ENCODE measurements around the gene SLC25A40.
"Not testable (repeated sequence)": the region's sequence is repeated elsewhere in the genome, so short reads cannot be mapped to it uniquely, and the experiment has no call there.

Gene SLC25A40

GRCh38 chr7:87912121-87912520 lies 36.0 kb upstream of the SLC25A40 start:
- CTCF ChIA-PET: no interaction called here

GRCh38 chr7:87908814-87909213 lies 32.7 kb upstream of the SLC25A40 start:
- POLR2A ChIA-PET; CTCF ChIA-PET; DNase-seq (ENCODE audit: extremely low spot score): not testable (repeated sequence)

More at GRCh38 chr7:87912121-87912520, 36.0 kb upstream of the SLC25A40 start:
- DNase-seq (ENCODE audit: extremely low spot score): no peak
- TF ChIP-seq TARDBP (IDR thresholded peaks at IDR 0.05) (no peak), LEF1 (IDR thresholded peaks at IDR 0.05; ENCODE audit: borderline replicate concordance) (no peak), SUZ12 (IDR thresholded peaks at IDR 0.05) (no peak), SP1 (IDR thresholded peaks at IDR 0.05) (no peak), FOXM1 (IDR thresholded peaks at IDR 0.05; ENCODE audit: borderline replicate concordance) (no peak), FOXA1 (IDR thresholded peaks at IDR 0.05) (no peak), CTBP1 (IDR thresholded peaks at IDR 0.05; ENCODE audit: borderline replicate concordance) (no peak), ARNT (IDR thresholded peaks at IDR 0.05) (no peak), FOXK2 (IDR thresholded peaks at IDR 0.05) (no peak), NFRKB (IDR thresholded peaks at IDR 0.05) (no peak), L3MBTL2 (conservative IDR thresholded peaks at IDR 0.05) (no peak), HDGF (IDR thresholded peaks at IDR 0.05; ENCODE audit: borderline replicate concordance) (no peak), ELF4 (IDR thresholded peaks at IDR 0.05) (no peak), BHLHE40 (IDR thresholded peaks at IDR 0.05; ENCODE audit: borderline replicate concordance) (no peak), ZNF384 (IDR thresholded peaks at IDR 0.05) (no peak)
- TF ChIP-seq, protein P1, sequence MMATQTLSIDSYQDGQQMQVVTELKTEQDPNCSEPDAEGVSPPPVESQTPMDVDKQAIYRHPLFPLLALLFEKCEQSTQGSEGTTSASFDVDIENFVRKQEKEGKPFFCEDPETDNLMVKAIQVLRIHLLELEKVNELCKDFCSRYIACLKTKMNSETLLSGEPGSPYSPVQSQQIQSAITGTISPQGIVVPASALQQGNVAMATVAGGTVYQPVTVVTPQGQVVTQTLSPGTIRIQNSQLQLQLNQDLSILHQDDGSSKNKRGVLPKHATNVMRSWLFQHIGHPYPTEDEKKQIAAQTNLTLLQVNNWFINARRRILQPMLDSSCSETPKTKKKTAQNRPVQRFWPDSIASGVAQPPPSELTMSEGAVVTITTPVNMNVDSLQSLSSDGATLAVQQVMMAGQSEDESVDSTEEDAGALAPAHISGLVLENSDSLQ (IDR thresholded peaks at IDR 0.05): no peak
- POLR2A ChIA-PET: no interaction called here

DNA sequence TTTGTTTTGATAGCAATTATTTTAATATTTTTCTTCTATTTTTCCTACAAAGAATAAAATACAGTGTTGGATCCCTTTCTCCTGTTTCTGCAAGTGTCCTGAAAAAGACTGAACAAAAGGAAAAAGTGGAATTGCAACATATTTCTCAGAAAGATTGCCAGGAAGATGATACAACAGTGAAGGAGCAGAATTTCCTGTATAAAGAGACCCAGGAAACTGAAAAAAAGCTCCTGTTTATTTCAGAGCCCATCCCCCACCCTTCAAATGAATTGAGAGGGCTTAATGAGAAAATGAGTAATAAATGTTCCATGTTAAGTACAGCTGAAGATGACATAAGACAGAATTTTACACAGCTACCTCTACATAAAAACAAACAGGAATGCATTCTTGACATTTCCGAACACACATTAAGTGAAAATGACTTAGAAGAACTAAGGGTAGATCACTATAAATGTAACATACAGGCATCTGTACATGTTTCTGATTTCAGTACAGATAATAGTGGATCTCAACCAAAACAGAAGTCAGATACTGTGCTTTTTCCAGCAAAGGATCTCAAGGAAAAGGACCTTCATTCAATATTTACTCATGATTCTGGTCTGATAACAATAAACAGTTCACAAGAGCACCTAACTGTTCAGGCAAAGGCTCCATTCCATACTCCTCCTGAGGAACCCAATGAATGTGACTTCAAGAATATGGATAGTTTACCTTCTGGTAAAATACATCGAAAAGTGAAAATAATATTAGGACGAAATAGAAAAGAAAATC lies 31.2 kb upstream of the SLC25A40 start:
- CTCF ChIA-PET; POLR2A ChIA-PET; DNase-seq (ENCODE audit: extremely low spot score): not testable (repeated sequence)

DNA sequence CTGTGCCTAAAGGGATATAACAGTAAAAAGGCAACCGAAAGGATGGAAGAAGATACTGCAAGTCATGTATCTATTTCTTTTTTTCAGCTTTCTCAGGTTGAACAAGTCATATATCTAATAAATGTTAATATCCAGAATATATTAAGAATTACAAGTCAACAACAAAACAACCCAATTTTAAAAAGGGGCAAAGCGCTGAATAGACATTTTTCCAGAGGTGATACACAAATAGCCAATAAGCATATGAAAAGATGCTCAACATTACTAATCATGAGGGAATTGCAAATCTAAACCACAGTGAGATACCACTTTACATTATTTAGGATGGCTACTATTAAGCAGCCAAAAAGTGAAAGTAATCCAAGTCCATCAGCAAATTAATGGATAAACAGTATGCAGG lies 23.1 kb upstream of the SLC25A40 start:
- CTCF ChIA-PET: no interaction called here
- DNase-seq (ENCODE audit: extremely low spot score): no peak
- TF ChIP-seq BHLHE40 (IDR thresholded peaks at IDR 0.05; ENCODE audit: borderline replicate concordance) (no peak), ELF4 (IDR thresholded peaks at IDR 0.05) (no peak), NFRKB (IDR thresholded peaks at IDR 0.05) (no peak), FOXK2 (IDR thresholded peaks at IDR 0.05) (no peak), ZNF384 (IDR thresholded peaks at IDR 0.05) (no peak), SP1 (IDR thresholded peaks at IDR 0.05) (no peak), L3MBTL2 (conservative IDR thresholded peaks at IDR 0.05) (no peak)
- POLR2A ChIA-PET: no interaction called here

GRCh38 chr7:87895363-87895762 lies 19.2 kb upstream of the SLC25A40 start:
- ChIA-PET POLR2A (no interaction called here), CTCF (no interaction called here)
- DNase-seq (ENCODE audit: extremely low spot score): no peak

GRCh38 chr7:87886875-87887274 lies 10.7 kb upstream of the SLC25A40 start:
- ChIA-PET POLR2A (interaction anchor here (2.6 kb wide), 1 partner anchor 11 kb away, joined by 6 read pairs; the partner anchor contains the start of genes DBF4 and SLC25A40), CTCF (interaction anchor here (0.8 kb wide), 1 partner anchor 11 kb away, joined by 3 read pairs; the partner anchor contains the start of genes DBF4 and SLC25A40)
- DNase-seq (ENCODE audit: extremely low spot score): no peak
- TF ChIP-seq TARDBP (IDR thresholded peaks at IDR 0.05) (no peak), SP1 (IDR thresholded peaks at IDR 0.05) (no peak), SUZ12 (IDR thresholded peaks at IDR 0.05) (no peak), HDGF (IDR thresholded peaks at IDR 0.05; ENCODE audit: borderline replicate concordance) (no peak), FOXM1 (IDR thresholded peaks at IDR 0.05; ENCODE audit: borderline replicate concordance) (no peak), ZNF384 (IDR thresholded peaks at IDR 0.05) (no peak), NFRKB (IDR thresholded peaks at IDR 0.05) (no peak), ARNT (IDR thresholded peaks at IDR 0.05) (no peak), LEF1 (IDR thresholded peaks at IDR 0.05; ENCODE audit: borderline replicate concordance) (no peak), BHLHE40 (IDR thresholded peaks at IDR 0.05; ENCODE audit: borderline replicate concordance) (no peak), CTBP1 (IDR thresholded peaks at IDR 0.05; ENCODE audit: borderline replicate concordance) (no peak), ELF4 (IDR thresholded peaks at IDR 0.05) (no peak), L3MBTL2 (conservative IDR thresholded peaks at IDR 0.05) (no peak), FOXA1 (IDR thresholded peaks at IDR 0.05) (no peak), FOXK2 (IDR thresholded peaks at IDR 0.05) (no peak)
- TF ChIP-seq, protein P1 (IDR thresholded peaks at IDR 0.05): no peak

More at GRCh38 chr7:87895363-87895762, 19.2 kb upstream of the SLC25A40 start:
- TF ChIP-seq SUZ12 (IDR thresholded peaks at IDR 0.05) (no peak), TARDBP (IDR thresholded peaks at IDR 0.05) (no peak), ARNT (IDR thresholded peaks at IDR 0.05) (no peak), NFRKB (IDR thresholded peaks at IDR 0.05) (no peak), SP1 (IDR thresholded peaks at IDR 0.05) (no peak), FOXK2 (IDR thresholded peaks at IDR 0.05) (no peak), LEF1 (IDR thresholded peaks at IDR 0.05; ENCODE audit: borderline replicate concordance) (no peak), FOXA1 (IDR thresholded peaks at IDR 0.05) (no peak), ZNF384 (IDR thresholded peaks at IDR 0.05) (no peak), BHLHE40 (IDR thresholded peaks at IDR 0.05; ENCODE audit: borderline replicate concordance) (no peak), CTBP1 (IDR thresholded peaks at IDR 0.05; ENCODE audit: borderline replicate concordance) (no peak), ELF4 (IDR thresholded peaks at IDR 0.05) (no peak), HDGF (IDR thresholded peaks at IDR 0.05; ENCODE audit: borderline replicate concordance) (no peak), FOXM1 (IDR thresholded peaks at IDR 0.05; ENCODE audit: borderline replicate concordance) (no peak), L3MBTL2 (conservative IDR thresholded peaks at IDR 0.05) (no peak)
- TF ChIP-seq, protein P1 (IDR thresholded peaks at IDR 0.05): no peak

Data from HEK293T (cell line).